AG09319 (cell line): Measurements from ENCODE around the gene SDHAF2.
"Not testable (repeated sequence)": the region's sequence is repeated elsewhere in the genome, so short reads cannot be mapped to it uniquely, and the experiment has no call there.

Source experiments
- DNase-seq: peaks from one replicate; pipeline ENCODE4 v3.0.0-alpha.2; 2010; ENCODE audit warnings: low read depth; ENCODE audit errors: extremely low read depth
- CTCF ChIP-seq: IDR thresholded peaks from 2 replicates; pipeline ENCODE4 v1.5.1; 2011; ENCODE audit warnings: low read depth, mild to moderate bottlenecking, inconsistent platforms, low read length, moderate library complexity

SDHAF2 gene

GRCh38 chr11:61447601-61448551 is 18.0 kb downstream of the SDHAF2 start:
- TF ChIP-seq CTCF, result no peak
- DNase-seq, result no peak

- TF ChIP-seq CTCF, result no peak
- no peak for DNase-seq
These were observed 18.6 kb downstream of the SDHAF2 start for GRCh38 chr11:61448552-61448927.

GRCh38 chr11:61452825-61453224 is 22.9 kb downstream of the SDHAF2 start:
- DNase-seq, result no peak
- no peak for TF ChIP-seq CTCF

- DNase-seq, result no peak
- TF ChIP-seq CTCF, result no peak
These were observed 23.8 kb downstream of the SDHAF2 start for GRCh38 chr11:61453695-61454094.

- no peak for TF ChIP-seq CTCF
- DNase-seq, result no peak
These were observed 24.6 kb downstream of the SDHAF2 start for GRCh38 chr11:61454520-61454919.

- TF ChIP-seq CTCF, result no peak
- no peak for DNase-seq
These were observed 30.6 kb downstream of the SDHAF2 start for GRCh38 chr11:61460474-61460881.

- TF ChIP-seq CTCF, result no peak; the same call in 1 of the 2 replicates
- no peak for DNase-seq
These were observed 31.1 kb downstream of the SDHAF2 start for GRCh38 chr11:61460986-61461385.

GRCh38 chr11:61467602-61468001 is 37.7 kb downstream of the SDHAF2 start:
- not testable (repeated sequence) for DNase-seq
